Peyer's patch (tissue), 4 donors: ENCODE measurements around the gene UTF1.

Experiments used
- POLR2A ChIP-seq, 2 donors: fragments of 450-650 bp; IDR thresholded peaks; one replicate each; pipeline ENCODE4 v1.5.1; 2017; ENCODE audit warnings: antibody characterized with exemption in 2 of 2, mild to moderate bottlenecking in 2 of 2, moderate library complexity in 2 of 2
- TF ChIP-seq, protein P1 (sequence below), 6 experiments: fragments of 450-650 bp in 4 of 6; fragments of 200-600 bp in 2 of 6; sonication (generic) in 1 of 6; IDR thresholded peaks; one replicate each; pipeline ENCODE4 v1.5.1; 2017 to 2019; ENCODE audit warnings: antibody characterized with exemption in 6 of 6, mild to moderate bottlenecking in 3 of 6, moderate library complexity in 1 of 6

DNA sequence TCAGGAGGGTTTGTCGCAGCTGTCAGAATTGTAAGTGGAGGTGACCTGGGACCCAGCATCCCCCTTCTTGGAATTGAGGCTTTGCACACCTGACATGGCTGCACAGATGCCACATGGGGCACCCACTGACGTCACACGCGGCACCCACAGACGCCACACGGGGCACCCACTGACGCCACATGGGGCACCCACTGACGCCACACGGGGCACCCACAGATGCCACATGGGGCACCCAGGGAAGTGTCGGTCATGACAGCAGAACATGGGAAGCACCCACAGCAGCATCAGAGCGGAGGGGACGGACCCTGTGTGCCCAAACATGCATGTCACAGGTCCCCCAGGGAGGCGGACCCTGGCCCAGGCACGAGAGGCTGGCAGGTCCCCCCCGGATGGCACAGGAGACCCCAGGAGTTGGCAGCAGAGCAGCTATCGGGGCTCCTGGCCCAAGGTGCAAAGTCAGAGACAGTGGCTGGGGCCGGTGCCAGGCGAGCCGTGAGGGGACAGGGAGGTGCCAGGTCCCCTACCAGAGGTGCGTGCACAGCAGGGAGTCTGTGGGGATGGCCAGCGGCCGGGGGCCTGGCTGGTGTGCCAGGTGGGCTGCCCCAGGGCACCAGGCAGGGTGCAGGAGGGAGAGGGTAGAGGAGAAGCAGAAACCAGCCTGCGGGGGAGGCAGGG is 48.9 kb upstream of the UTF1 start:
- TF ChIP-seq, protein P1, sequence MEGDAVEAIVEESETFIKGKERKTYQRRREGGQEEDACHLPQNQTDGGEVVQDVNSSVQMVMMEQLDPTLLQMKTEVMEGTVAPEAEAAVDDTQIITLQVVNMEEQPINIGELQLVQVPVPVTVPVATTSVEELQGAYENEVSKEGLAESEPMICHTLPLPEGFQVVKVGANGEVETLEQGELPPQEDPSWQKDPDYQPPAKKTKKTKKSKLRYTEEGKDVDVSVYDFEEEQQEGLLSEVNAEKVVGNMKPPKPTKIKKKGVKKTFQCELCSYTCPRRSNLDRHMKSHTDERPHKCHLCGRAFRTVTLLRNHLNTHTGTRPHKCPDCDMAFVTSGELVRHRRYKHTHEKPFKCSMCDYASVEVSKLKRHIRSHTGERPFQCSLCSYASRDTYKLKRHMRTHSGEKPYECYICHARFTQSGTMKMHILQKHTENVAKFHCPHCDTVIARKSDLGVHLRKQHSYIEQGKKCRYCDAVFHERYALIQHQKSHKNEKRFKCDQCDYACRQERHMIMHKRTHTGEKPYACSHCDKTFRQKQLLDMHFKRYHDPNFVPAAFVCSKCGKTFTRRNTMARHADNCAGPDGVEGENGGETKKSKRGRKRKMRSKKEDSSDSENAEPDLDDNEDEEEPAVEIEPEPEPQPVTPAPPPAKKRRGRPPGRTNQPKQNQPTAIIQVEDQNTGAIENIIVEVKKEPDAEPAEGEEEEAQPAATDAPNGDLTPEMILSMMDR (IDR thresholded peaks at IDR 0.05), result no peak
- no peak for TF ChIP-seq POLR2A (IDR thresholded peaks at IDR 0.05)
